HepG2 (cell line): ENCODE results near the gene GPR37L1. TPM values are rescaled to one million over a fixed set of nuclear protein-coding genes. Genes with fewer than 3 reads are reported as not detected.

Experiments used
- ATAC-seq: fragments of 200-7000 bp; cut with Tn5 transposase; 3 replicates; pipeline ENCODE4 v1.9.1; 2020; ENCODE audit warnings: mild to moderate bottlenecking, moderate library complexity
- BruUV-seq: library from RNA; stranded (reverse); fragments of 400-500 nt; replicated peaks from 2 replicates; lab custom pipeline; 2021; lab: Mats Ljungman, UMichigan
- CTCF ChIA-PET: fragments of 300-600 bp; formaldehyde crosslinking; extraction: SDS; loops from one replicate; lab custom pipeline; 2021; ENCODE audit warnings: low total read pairs, inconsistent platforms, low intra/inter-chr PET ratio; lab: Yijun Ruan, JAX
- POLR2A ChIA-PET: fragments of 350-600 bp; sonication (Branson Sonifier 250); formaldehyde crosslinking; loops from one replicate; lab custom pipeline; 2020; ENCODE audit warnings: antibody characterized with exemption, inconsistent platforms; lab: Yijun Ruan, JAX
- DNase-seq: peaks from one replicate; pipeline ENCODE4 v3.0.0-alpha.2; 2015; ENCODE audit warnings: low spot score
- FAIRE-seq: peaks from 3 replicates; lab custom pipeline; 2011; peaks lifted over from hg19 to GRCh38; lab: Jason Lieb, UNC
- H2AFZ ChIP-seq: one replicate; pipeline ENCODE4 v1.6.1; 2011; ENCODE audit warnings: low read length, inconsistent platforms
- H3K27ac ChIP-seq: fragments of 300-600 bp; 3 replicates; pipeline ENCODE4 v1.8.0; 2011; ENCODE audit warnings: mixed run types, mild to moderate bottlenecking, mixed read lengths, low read length, inconsistent platforms; ENCODE audit not compliant: insufficient read depth; ENCODE audit errors: extremely low read length
- H3K27me3 ChIP-seq, 2 experiments: fragments of 200-600 bp in 1 of 2; 2 replicates in 1 of 2; 3 replicates in 1 of 2; pipeline versions ENCODE4 v1.6.0 to v1.8.0; 2011; ENCODE audit warnings: low read length in 2 of 2, mild to moderate bottlenecking in 2 of 2, moderate library complexity in 2 of 2, inconsistent platforms in 1 of 2; ENCODE audit not compliant: insufficient read depth in 2 of 2, control insufficient read depth in 1 of 2
- H3K36me3 ChIP-seq, 2 experiments: fragments of 200-600 bp in 1 of 2; replicated peaks in 1 of 2; 2 replicates in 1 of 2; 3 replicates in 1 of 2; pipeline versions ENCODE4 v1.5.1 to v1.8.0; 2011; ENCODE audit warnings: low read length in 2 of 2, inconsistent platforms in 1 of 2; ENCODE audit not compliant: insufficient read depth in 2 of 2, control insufficient read depth in 1 of 2
- H3K4me1 ChIP-seq: 2 replicates; pipeline ENCODE4 v1.5.1; 2012; ENCODE audit warnings: low read length, inconsistent platforms; ENCODE audit not compliant: insufficient read depth
- H3K4me2 ChIP-seq: 2 replicates; pipeline ENCODE4 v1.6.0; 2011; ENCODE audit warnings: low read depth, low read length, inconsistent platforms
- H3K4me3 ChIP-seq, 3 experiments: fragments of 200-600 bp in 1 of 3; sonication (generic), shearing (Covaris generic) in 1 of 3; replicated peaks in 1 of 3; 2 replicates each; pipeline ENCODE4 v1.5.1; 2011 to 2016; ENCODE audit warnings: low read length in 3 of 3, inconsistent platforms in 2 of 3, low read depth in 2 of 3, mild to moderate bottlenecking in 2 of 3, control low read depth in 1 of 3, mixed read lengths in 1 of 3; ENCODE audit not compliant: insufficient read depth in 1 of 3
- H3K79me2 ChIP-seq: one replicate; pipeline ENCODE4 v1.6.1; 2011; ENCODE audit warnings: low read length, inconsistent platforms; ENCODE audit not compliant: insufficient read depth
- H3K9ac ChIP-seq: 2 replicates; pipeline ENCODE4 v1.6.0; 2011; ENCODE audit warnings: mild to moderate bottlenecking, low read depth, low read length, inconsistent platforms; ENCODE audit not compliant: insufficient read depth
- H3K9me3 ChIP-seq: 2 replicates; pipeline ENCODE4 v1.5.1; 2012; ENCODE audit warnings: mild to moderate bottlenecking, low read length
- H4K20me1 ChIP-seq: 2 replicates; pipeline ENCODE4 v1.6.0; 2011; ENCODE audit warnings: inconsistent platforms, mild to moderate bottlenecking, low read length, moderate library complexity; ENCODE audit not compliant: insufficient read depth
- ARID4A ChIP-seq: sonication (generic); formaldehyde crosslinking; IDR thresholded peaks from 2 replicates; pipeline ENCODE4 v1.5.0; 2020; ENCODE audit warnings: mild to moderate bottlenecking, missing genetic modification reagents, borderline replicate concordance
- FOXK2 ChIP-seq: fragments of 450-650 bp; IDR thresholded peaks from 2 replicates; pipeline ENCODE4 v1.6.1; 2016
- KDM5A ChIP-seq: fragments of 200-600 bp; sonication (generic); IDR thresholded peaks from 2 replicates; pipeline ENCODE4 v1.7.0; 2018; ENCODE audit warnings: antibody characterized with exemption, mild to moderate bottlenecking, low read length, borderline replicate concordance
- KLF6 ChIP-seq: IDR thresholded peaks from 2 replicates; pipeline ENCODE4 v1.8.0; 2016; ENCODE audit warnings: missing biosample characterization, missing genetic modification reagents
- SNRNP70 ChIP-seq: fragments of 200-400 bp; formaldehyde crosslinking; IDR thresholded peaks from 2 replicates; pipeline ENCODE4 v1.6.1; 2017; ENCODE audit warnings: mild to moderate bottlenecking, low read depth, low read length, moderate library complexity
- TGIF2 ChIP-seq: IDR thresholded peaks from 2 replicates; pipeline ENCODE4 v1.6.1; 2016; ENCODE audit warnings: control low read depth, missing compliant biosample characterization
- THYN1 ChIP-seq: sonication (generic); formaldehyde crosslinking; IDR thresholded peaks from 2 replicates; pipeline ENCODE4 v1.8.1; 2023; ENCODE audit warnings: low read depth, mild to moderate bottlenecking, moderate library complexity, missing genetic modification reagents, borderline replicate concordance
- ZBED4 ChIP-seq: sonication (generic); formaldehyde crosslinking; IDR thresholded peaks from 2 replicates; pipeline ENCODE4 v1.4.0; 2020; ENCODE audit warnings: missing genetic modification reagents, borderline replicate concordance
- ZKSCAN1 ChIP-seq: fragments of 150-350 bp; IDR thresholded peaks from 2 replicates; pipeline ENCODE4 v1.6.1; 2014; ENCODE audit warnings: low read length
- ZNF326 ChIP-seq: sonication (generic); formaldehyde crosslinking; IDR thresholded peaks from 2 replicates; pipeline ENCODE4 v1.4.0; 2020; ENCODE audit warnings: missing genetic modification reagents, borderline replicate concordance
- ZNF609 ChIP-seq: sonication (generic); formaldehyde crosslinking; IDR thresholded peaks from 2 replicates; pipeline ENCODE4 v1.4.0; 2020; ENCODE audit warnings: mild to moderate bottlenecking, missing genetic modification reagents, borderline replicate concordance
- ZNF747 ChIP-seq: sonication (generic); formaldehyde crosslinking; IDR thresholded peaks from 2 replicates; pipeline ENCODE4 v1.8.1; 2023; ENCODE audit warnings: missing genetic modification reagents, mild to moderate bottlenecking, borderline replicate concordance
- WGBS: methylation state at CpG from one replicate; pipeline ENCODE4 v1.1.6; 2017; ENCODE audit warnings: low lambda C conversion rate; 5-methylcytosine and 5-hydroxymethylcytosine counted together
- in situ Hi-C: cut with HindIII; loops from 2 replicates; pipeline ENCODE4 v1.10.0; 2017; ENCODE audit warnings: low pct_unique_long_range_greater_than_20kb; ENCODE audit not compliant: extremely low pct_ligation_motif_present
- intact Hi-C: fragments of 100-400 bp; cut with micrococcal nuclease; formaldehyde crosslinking; loops from one replicate; pipeline ENCODE4 v1.10.0; 2022; ENCODE audit not compliant: unreplicated experiment
- polyA plus RNA-seq, 8 experiments: library from polyadenylated mRNA; depleted of rRNA in 3 of 8; stranded (reverse) in 7 of 8; unstranded in 1 of 8; fragments of >200 nt; fragmentation: Illumina TruSeq in 4 of 8; extraction: Trizol in 4 of 8; gene quantifications; 2 replicates each; pipeline versions ENCODE4 v1.2.1 to v1.2.3, GENCODE V29; 2011 to 2016; ENCODE audit warnings: low read depth in 4 of 8, missing spikeins in 1 of 8, mixed read lengths in 1 of 8; ENCODE audit not compliant: insufficient read depth in 1 of 8
- total RNA-seq, 5 experiments: library from RNA; depleted of rRNA; stranded (reverse); fragments of >200 nt; fragmentation: Illumina TruSeq; extraction: Trizol; gene quantifications; 2 replicates each; pipeline ENCODE4 v1.2.3, GENCODE V29; 2016; ENCODE audit warnings: low read depth in 1 of 5

Gene GPR37L1
- total and polyA plus RNA-seq, 2 of the 13 experiments (the other 11 are each of a cell fraction or from before 2014, with no cell fraction given): 0.13 TPM; not detected in 1

GRCh38 chr1:202151045-202151444 lies 28.3 kb downstream of the GPR37L1 start:
- no peak for FAIRE-seq
- intact Hi-C loops: no loop called here
- POLR2A ChIA-PET: no interaction called here
- TF ChIP-seq KLF6: no peak
- no peak for TF ChIP-seq SNRNP70
- TF ChIP-seq ZNF747 (CRISPR knock-in tag): no peak
- TF ChIP-seq ZKSCAN1: no peak
- no peak for TF ChIP-seq ZBED4 (CRISPR knock-in tag)
- no peak for TF ChIP-seq ZNF609 (CRISPR knock-in tag)
- TF ChIP-seq FOXK2: no peak
- no peak for TF ChIP-seq TGIF2 (CRISPR knock-in tag)
- no peak for TF ChIP-seq ARID4A (CRISPR knock-in tag)
- no peak for TF ChIP-seq KDM5A
- TF ChIP-seq ZNF326: no peak
- no peak for TF ChIP-seq THYN1 (CRISPR knock-in tag)

More at GRCh38 chr1:202151045-202151444, 28.3 kb downstream of the GPR37L1 start:
- Histone ChIP-seq H3K27ac (no peak overlapping the region), H3K79me2 (no peaks in the 10 kb centered on the region), H3K9ac (no peak overlapping the region), H2AFZ (no peak overlapping the region), H3K4me1 (peaks cover 12% of the 10 kb centered on the region), H3K9me3 (no peaks in the 10 kb centered on the region), H3K4me3 (no peak overlapping the region), H3K27me3 (peaks cover 0 to 55% of the 10 kb centered on the region in 2 experiments; a peak in 3 of 5 replicates), H3K36me3 (no peaks in the 10 kb centered on the region), H3K4me2 (no peak overlapping the region), H4K20me1 (no peaks in the 10 kb centered on the region)
- in situ Hi-C loops: no loop called here
- CTCF ChIA-PET: no interaction called here
- no peak for DNase-seq
- 9% methylated on average over 2 of the region's 2 CpGs for WGBS
- no TSS peak for BruUV-seq
- ATAC-seq: no peak
